ENCODE data around the gene SLC16A3. TPM values are rescaled to one million over a fixed set of nuclear protein-coding genes. Genes with fewer than 3 reads are reported as not detected.

SLC16A3 gene
- total RNA-seq, 6 experiments from 2014 or later: 4.1 to 34.0 (median 7.3) TPM

DNA sequence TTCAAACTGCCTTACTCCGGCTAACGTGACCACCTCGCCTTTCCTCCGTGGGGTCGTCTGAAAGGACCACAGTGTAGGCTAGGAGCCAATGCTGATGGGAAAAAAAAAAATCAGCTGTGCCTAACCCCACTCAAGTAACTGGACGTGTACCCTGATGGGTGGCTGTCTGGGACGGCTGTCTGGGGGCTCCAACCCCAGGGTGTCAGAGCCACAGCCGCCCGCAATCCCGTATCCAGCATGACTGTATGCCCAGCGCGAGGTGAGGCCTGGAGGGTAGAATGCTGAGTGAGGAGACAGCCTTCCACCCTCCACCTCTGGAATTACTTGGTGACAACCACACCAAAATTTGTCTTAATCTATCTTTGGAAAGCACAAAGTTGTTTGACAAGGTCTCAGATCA is 41.8 kb downstream of the SLC16A3 start:
- Histone ChIP-seq H3K9me3 (no peaks in the 10 kb centered on the region), H3K4me3 (no peak overlapping the region), H3K36me3 (peaks cover 0 to 5% (median 3%) of the 10 kb centered on the region in 4 donors), H3K27me3 (no peaks in the 10 kb centered on the region), H3K4me1 (peaks cover 0 to 55% (median 31%) of the 10 kb centered on the region in 4 donors), H3K27ac (no peak overlapping the region)
- intact Hi-C loops (cut with DNase I): no loop called here
- ATAC-seq: no peak
- WGBS (ENCODE audit: insufficient coverage, low coverage, low lambda C conversion rate, missing lambda C conversion rate): 100% methylated on average over 3 of the region's 12 CpGs
- DNase-seq: no peak
- TF ChIP-seq CTCF (IDR thresholded peaks at IDR 0.05): no peak

DNA sequence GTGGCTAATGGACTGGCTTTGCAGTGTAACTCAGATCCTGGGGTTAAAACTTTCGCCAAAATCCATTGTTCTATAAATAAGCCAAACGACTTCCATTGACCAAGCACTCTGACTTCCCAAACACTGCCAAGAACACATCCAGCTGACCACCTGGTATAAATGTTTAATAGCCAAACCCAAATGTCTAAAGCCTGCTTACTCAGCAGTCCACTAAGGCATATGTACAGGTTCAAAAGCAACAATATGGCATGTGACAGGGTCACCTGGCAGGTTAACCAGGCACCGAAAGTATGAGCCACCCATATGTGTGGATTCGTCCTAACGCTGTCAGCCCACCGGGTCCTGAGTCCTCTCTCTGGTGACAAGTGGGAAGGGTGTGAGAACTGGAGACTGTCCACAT is 42.6 kb downstream of the SLC16A3 start:
- Histone ChIP-seq H3K36me3 (peaks cover 0 to 3% (median 0%) of the 10 kb centered on the region in 4 donors), H3K4me1 (peaks cover 0 to 53% (median 29%) of the 10 kb centered on the region in 4 donors), H3K9me3 (no peaks in the 10 kb centered on the region), H3K27ac (no peak overlapping the region), H3K27me3 (no peaks in the 10 kb centered on the region), H3K4me3 (no peak overlapping the region)
- TF ChIP-seq POLR2A (IDR thresholded peaks at IDR 0.05) (no peak), CTCF (IDR thresholded peaks at IDR 0.05) (no peak)
- no peak for ATAC-seq
- intact Hi-C loops (cut with DNase I): no loop called here
- WGBS (ENCODE audit: insufficient coverage, low coverage, low lambda C conversion rate, missing lambda C conversion rate): 44% methylated on average over 3 of the region's 6 CpGs
- DNase-seq: no peak

GRCh38 chr17:82272495-82273326 is 43.9 kb downstream of the SLC16A3 start:
- Histone ChIP-seq H3K4me1 (peaks cover 0 to 42% (median 23%) of the 10 kb centered on the region in 4 donors), H3K36me3 (peaks cover 0 to 3% (median 0%) of the 10 kb centered on the region in 4 donors), H3K27ac (peak overlapping the region; percentile 95 to 99 (median 98)), H3K9me3 (no peaks in the 10 kb centered on the region), H3K27me3 (no peaks in the 10 kb centered on the region), H3K4me3 (peak overlapping the region; percentile 99)
- DNase-seq (peak; percentile 68 to 72 (median 71)), ATAC-seq (peak; percentile 27 to 46 (median 36))
- intact Hi-C loops (cut with DNase I): no loop called here
- WGBS (ENCODE audit: insufficient coverage, low coverage, low lambda C conversion rate, missing lambda C conversion rate): 2% methylated on average over 41 of the region's 57 CpGs
- TF ChIP-seq POLR2A (IDR thresholded peaks at IDR 0.05): no peak
- no peak for TF ChIP-seq CTCF (IDR thresholded peaks at IDR 0.05)

GRCh38 chr17:82273327-82274133 is 44.7 kb downstream of the SLC16A3 start, which contains the start of gene CSNK1D:
Gene CSNK1D, minus strand, starts transcription at chr17:82273700. Its CDS starts 319 bp downstream, at chr17:82273381.
- Histone ChIP-seq H3K27me3 (no peaks in the 10 kb centered on the region), H3K27ac (peak within 1 kb of the TSS; percentile 95 to 99 (median 98)), H3K4me1 (peaks cover 0 to 34% (median 17%) of the 10 kb centered on the region in 4 donors), H3K36me3 (peaks cover 0 to 3% (median 0%) of the 10 kb centered on the region in 4 donors), H3K9me3 (no peaks in the 10 kb centered on the region), H3K4me3 (peak within 1 kb of the TSS; percentile 99)
- TF ChIP-seq POLR2A (IDR thresholded peaks at IDR 0.05): peak; percentile 87
- TF ChIP-seq CTCF (IDR thresholded peaks at IDR 0.05): no peak
- ATAC-seq (peak; percentile 86 to 94 (median 88)), DNase-seq (peak; percentile 93 to 94 (median 93))
- intact Hi-C loops (cut with DNase I): no loop called here
- WGBS (ENCODE audit: insufficient coverage, low coverage, low lambda C conversion rate, missing lambda C conversion rate): 0% methylated on average over 3 of the region's 80 CpGs
